Activated CD4-positive, alpha-beta T cell treated with anti-CD3 and anti-CD28 coated beads, Interleukin-2, amount 50 U/mL, for 24 hours (primary cell): ENCODE results near the gene DNMT1.

Experiments used
- DNase-seq, 2 donors: peaks; one replicate each; pipeline ENCODE4 v3.0.0-alpha.2; 2020; ENCODE audit warnings: low read depth in 1 of 2, low spot score in 1 of 2

DNMT1 gene

GRCh38 chr19:10142701-10143375 is 51.9 kb downstream of the DNMT1 start:
- peak in 1 of 2 donors; percentile 10 for DNase-seq

DNA sequence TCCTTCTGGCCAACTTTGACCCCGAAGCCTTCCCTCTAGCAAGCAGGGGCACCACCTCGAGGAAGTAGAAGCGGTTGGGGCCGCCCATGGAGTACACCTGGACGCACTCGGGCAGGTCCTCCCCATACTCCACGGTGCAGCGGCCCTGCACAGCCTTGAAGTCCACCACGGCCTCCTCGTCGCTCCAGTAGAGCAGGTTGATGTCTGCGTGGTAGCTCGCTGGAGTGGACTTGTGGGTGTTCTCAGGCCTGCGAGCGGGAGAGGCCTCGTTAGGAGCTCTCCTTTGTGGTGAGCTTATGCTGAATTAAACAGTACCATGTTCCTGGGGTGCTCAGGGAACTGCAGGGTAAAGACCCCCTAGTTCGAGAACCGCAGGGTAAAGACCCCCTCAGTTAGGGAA is 52.8 kb downstream of the DNMT1 start:
- DNase-seq: no peak

DNA sequence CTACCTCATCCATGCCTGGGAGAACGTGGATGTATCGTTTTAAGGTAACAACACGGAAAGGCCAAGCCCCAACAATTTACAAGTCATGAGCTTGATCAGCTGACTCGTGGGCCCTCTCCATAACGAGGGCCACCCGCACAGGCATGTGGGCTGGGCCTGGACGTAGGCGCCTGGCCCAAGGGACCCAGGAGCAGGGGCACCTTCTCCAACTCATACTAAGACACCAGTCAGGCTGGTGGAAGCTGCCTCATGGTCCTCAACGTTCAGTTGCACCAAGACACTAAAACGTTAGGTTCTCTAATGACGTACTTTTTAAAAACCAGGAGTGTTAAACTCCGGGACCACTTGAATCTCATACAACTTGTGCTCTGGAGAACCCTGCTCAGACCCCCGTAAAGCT is 53.3 kb downstream of the DNMT1 start:
- DNase-seq: no peak

DNA sequence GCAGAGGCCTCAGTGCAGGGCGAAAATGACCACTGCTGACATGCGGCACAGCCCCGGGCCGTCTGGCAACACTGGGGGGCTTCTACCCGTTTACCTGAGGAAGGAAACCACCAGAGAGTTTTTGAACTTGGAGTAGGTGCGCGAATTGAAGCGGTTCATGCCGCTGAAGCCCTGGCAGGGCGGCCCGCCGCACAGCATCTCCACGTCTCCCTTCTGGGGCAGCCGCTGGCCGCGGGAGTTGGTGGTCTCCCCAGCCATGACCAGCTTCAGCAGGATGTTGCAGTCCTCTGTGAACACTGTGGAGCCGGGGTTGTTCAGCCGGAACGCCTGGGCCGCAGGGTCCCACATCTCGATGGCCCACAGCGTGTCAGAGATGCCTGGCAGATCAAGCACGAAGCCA is 54.8 kb downstream of the DNMT1 start:
- no peak for DNase-seq

DNA sequence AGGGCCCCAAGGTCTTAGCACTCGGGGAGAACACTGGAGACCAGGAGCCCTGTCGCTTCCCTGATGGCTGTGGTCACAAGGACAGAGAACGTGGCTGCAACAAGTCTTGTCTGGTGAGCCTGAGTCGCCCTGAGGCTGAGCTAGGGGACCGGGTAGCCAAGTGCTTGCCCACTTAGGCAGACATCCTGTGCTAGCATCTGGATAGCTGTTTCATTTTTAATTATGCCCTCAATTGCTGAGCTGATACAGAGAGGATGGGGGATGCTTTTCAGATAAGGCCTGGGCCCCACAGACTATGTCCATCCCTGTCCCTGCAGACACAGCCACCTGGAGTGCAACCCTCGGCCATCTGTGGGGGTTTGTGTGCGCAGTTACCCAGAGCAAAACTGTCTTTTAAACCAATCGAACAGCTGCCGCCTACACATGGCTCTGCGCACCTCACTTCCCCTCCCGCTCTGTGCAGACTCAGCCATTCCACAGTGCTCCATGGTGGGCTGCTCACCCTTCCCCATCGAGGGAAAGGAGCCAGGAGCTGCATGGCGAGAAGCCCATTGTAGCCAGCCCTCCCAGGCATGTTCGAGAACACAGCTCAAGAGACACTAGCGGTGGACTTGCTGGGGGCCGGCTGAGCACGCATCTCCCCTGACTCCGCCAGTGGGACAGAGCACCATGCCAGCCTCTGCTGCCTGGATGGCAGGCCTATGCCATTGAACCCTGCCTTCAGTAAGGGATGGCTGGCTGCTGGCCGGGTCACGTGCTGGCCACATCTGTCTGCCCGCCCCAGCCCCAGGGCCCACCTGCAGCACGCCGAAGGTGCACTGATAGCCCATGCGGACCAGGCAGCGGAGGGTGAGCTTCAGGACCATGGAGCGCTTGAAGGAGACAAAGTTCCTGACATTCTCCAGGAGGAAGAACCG is 55.6 kb downstream of the DNMT1 start:
- no peak for DNase-seq

DNA sequence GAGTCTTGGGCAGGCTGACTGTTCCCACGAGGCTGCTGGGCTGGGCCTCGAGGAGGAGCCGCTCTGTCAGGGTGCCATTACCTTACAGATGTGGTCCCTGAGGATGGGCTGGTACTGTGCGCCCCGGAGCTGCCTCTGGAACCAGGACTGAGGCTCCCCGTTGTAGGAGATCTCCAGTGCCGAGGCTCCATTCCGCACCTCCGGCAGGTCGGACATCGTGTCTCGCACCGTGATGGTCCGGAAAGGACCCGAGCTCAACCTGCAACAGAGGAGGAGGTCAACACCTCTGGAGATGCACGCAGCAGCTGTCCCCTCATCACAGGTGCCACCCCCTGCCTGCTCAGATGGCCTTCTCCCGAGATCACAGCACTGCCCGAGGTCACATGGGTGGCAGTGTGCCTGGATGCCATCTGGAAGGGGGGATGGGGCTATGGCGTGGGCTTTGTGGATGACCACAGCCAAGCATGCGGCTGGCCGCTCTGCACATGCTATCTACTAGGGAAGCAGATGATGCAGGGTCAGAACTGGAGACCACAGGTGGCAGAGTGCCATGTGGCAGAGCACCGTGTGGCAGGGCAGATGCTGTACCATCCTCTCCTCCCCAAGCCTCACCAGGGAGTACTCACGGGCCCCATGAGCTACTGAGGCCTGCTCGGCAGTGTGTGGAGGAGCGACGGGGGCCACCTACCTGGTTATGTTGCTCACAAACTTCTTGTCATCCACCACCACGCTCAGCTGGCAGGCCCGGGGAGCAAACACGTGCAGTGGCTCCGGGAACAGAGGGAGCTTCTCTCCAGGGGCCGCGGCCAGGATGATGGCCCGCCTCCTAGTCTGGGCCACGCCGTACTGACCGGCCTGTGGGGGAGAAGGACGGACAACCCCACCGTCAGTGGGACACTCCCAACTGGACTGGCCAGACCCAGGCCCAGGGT is 56.7 kb downstream of the DNMT1 start:
- no peak for DNase-seq

- no peak for DNase-seq
Observed at GRCh38 chr19:10136936-10137335, 57.8 kb downstream of the DNMT1 start.

DNA sequence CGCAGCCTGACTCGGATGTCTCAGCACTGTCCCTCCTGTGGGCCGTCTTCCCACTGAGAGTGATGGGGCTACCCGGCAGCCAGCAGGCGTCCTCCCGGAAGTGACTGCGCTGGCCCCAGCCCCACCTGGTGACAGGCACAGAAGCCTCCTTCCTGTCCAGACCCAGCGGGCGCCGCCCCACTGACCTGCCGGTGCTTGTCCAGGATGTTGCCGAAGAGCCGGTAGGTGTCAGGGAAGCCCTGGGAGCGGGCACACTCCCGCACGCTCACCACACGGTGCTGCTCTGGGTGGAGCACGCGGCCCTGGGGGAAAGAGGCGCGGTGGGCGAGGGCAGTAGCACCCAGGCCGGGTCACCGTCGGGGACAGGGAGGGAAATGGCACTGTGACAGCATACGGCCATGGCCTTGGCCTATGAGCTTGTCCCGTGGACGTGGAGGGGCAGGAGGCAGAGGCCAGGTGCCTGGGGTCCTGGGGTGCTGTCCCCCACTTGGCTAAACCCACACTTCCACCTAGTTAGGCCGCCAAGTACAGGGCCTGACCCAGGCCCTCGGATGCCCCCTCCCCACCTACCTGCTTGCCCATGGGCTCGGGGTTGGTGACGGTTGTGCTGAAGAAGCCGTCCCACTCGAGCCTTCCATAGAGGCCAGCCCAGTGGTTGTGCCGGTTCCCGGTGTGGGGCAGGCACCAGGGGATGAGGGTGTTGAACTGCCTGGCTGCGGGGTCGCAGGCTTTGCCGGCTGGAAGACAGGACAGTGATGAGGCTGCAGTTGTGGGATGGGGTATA is 59.0 kb downstream of the DNMT1 start:
- DNase-seq: no peak

- no peak for DNase-seq
Observed at GRCh38 chr19:10134040-10134439, 60.7 kb downstream of the DNMT1 start.

DNA sequence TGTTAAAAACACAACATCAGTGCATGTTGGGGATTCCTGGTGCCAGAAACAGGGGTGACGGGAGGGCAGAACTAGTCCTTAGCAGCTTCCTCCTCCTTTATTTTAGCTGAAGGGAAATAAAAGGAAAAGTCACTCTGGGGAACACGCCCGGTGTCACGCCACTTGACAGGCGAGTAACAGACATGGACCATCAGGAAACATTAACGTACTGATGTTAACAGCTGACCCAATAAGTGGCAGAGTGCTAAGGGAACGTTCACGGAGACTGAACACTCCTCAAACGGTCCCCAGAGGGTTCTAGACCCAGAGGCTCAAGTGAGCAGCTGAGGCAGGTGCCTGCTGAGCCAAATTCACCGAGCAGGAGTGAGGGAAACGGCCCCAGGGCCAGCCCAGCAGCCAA is 61.2 kb downstream of the DNMT1 start:
- no peak for DNase-seq

GRCh38 chr19:10132905-10133304 is 61.8 kb downstream of the DNMT1 start:
- no peak for DNase-seq

GRCh38 chr19:10126213-10126639 is 68.5 kb downstream of the DNMT1 start:
- DNase-seq: no peak

DNA sequence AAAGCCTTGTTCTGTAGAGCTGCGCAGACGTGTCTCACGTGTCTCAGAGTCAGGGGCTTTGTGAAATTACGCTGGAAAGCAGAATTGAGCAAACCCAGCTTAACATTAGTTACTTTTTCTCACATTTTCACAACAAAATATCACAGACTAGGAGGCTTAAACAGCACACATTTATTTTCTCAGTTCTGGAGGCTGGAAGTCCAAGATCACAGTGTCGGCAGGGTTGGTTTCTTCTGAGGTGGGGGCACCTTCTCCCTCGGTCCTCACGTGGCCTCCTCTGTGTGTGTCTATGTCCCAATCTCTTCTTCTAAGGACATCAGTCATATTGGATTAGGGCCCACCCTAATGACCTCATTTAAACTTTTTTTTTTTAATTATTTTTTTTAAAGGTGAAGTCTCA is 70.3 kb downstream of the DNMT1 start:
- no peak for DNase-seq

DNA sequence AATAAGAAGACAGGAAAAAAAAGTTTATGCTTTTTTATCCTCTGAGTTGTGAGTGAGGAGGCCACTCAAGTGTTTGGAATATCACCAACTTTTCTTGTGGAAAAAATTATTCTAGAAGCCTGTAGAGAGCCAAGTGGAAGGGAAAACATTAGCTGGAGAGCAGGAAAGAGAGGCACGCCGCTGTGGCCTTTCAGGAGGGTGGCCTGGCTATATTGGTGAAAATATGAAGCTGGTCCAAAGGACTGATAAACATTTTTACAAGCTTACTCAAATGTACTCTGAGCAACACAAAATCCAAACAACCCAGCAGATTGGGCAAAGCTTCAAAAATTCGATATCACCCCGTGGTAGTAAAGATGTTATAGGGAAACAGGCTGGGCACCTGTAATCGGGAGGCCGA is 72.7 kb downstream of the DNMT1 start:
- DNase-seq: no peak

DNA sequence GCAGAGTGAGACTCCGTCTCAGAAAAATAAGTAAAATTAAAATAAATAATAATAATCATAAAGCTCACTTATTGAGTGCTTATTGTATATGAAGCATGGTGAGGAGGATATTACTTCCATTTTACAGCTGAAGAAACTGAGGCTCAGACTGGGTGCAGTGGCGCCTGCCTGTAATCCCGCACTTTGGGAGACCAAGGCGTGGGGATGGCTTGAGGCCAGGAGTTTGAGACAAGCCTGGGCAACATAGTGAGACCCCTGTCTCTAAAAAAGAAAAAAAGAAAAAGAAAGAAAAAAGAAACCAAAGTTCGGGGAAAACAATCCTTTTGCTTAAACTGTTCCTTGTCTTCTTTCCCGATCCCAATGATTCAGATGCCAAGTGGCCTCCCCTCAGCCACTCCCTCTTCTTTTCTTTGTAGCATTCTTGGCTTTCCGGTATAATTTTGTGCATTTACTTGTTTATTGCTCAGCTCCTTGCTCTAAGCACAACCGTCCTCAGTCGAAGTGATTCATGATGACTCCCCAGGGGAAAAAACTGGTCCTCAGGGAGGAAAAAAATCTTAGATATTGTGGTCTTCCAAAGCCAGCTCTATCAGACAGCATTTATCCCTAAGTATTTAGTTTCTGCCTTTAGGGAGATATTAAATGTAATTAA is 74.1 kb downstream of the DNMT1 start:
- no peak for DNase-seq

DNA sequence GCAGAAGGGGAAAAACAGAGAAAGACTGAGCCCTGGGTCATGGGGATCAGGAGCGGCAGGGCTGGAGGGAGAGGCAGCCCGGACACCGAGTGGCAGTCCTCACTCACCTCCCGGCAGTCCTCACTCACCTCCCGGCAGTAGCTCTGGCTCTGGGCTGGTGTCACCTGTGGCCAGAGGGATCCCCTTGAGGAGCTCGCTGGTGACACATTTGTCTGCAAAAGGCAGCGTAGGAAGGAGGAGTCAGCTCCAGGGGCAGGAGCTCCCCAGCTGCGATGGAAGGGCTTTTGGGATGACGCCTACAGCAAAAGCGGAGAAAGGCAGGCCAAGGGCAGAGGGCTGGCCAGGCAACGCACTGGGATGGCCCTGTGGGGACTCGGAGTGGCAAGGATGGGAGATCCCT is 75.8 kb downstream of the DNMT1 start:
- DNase-seq: no peak

- DNase-seq: no peak
Observed at GRCh38 chr19:10116866-10117616, 77.7 kb downstream of the DNMT1 start.

- DNase-seq: no peak
Observed at GRCh38 chr19:10116085-10116865, 78.5 kb downstream of the DNMT1 start.
